Upper lobe of left lung (tissue), 4 donors: ENCODE results near the gene ZFYVE19.

ENCODE experiments used
- CTCF ChIP-seq, 6 experiments: fragments of 450-650 bp in 4 of 6; fragments of 200-600 bp in 2 of 6; sonication (generic) in 2 of 6; IDR thresholded peaks; one replicate each; pipeline ENCODE4 v1.5.1; 2016 to 2019; ENCODE audit warnings: antibody characterized with exemption in 6 of 6
- POLR2A ChIP-seq, 4 donors: fragments of 450-650 bp; IDR thresholded peaks; one replicate each; pipeline ENCODE4 v1.5.1; 2016 to 2017; ENCODE audit warnings: antibody characterized with exemption in 4 of 4, mild to moderate bottlenecking in 2 of 4

- no peak for TF ChIP-seq POLR2A (IDR thresholded peaks at IDR 0.05)
- TF ChIP-seq CTCF (IDR thresholded peaks at IDR 0.05) = no peak
These were observed 43.7 kb upstream of the ZFYVE19 start for GRCh38 chr15:40762919-40763800.
